HL-60 (cell line): Measurements from ENCODE around the gene DNAH17.

Experiments
- DNase-seq, 2 experiments: peaks; one replicate each; pipeline ENCODE4 v3.0.0-alpha.2; 2010 to 2020; ENCODE audit warnings: low read depth in 1 of 2, low spot score in 1 of 2
- H3K27ac ChIP-seq: fragments of 250-450 bp; sonication (Bioruptor Pico); replicated peaks from 2 replicates; pipeline ENCODE4 v1.5.1; 2020; ENCODE audit warnings: mild to moderate bottlenecking, moderate library complexity
- H3K27me3 ChIP-seq: fragments of 250-450 bp; sonication (Bioruptor Pico); 2 replicates; pipeline ENCODE4 v1.5.1; 2021; ENCODE audit warnings: mild to moderate bottlenecking, moderate library complexity; ENCODE audit not compliant: insufficient read depth, poor library complexity, severe bottlenecking
- H3K4me3 ChIP-seq: replicated peaks from 2 replicates; pipeline ENCODE4 v1.5.1; 2011; ENCODE audit warnings: mild to moderate bottlenecking, control low read depth, low read length; ENCODE audit not compliant: insufficient read depth
- CTCF ChIP-seq: IDR thresholded peaks from one replicate; pipeline ENCODE4 v1.5.1; 2011; ENCODE audit warnings: low read length, control low read depth, inconsistent platforms; ENCODE audit not compliant: insufficient read depth
- GABPA ChIP-seq: IDR thresholded peaks from 2 replicates; pipeline ENCODE4 v1.6.1; 2012; ENCODE audit warnings: low read depth
- POLR2AphosphoS5 ChIP-seq: IDR thresholded peaks from 2 replicates; pipeline ENCODE4 v1.6.1; 2012; ENCODE audit warnings: low read depth
- REST ChIP-seq: IDR thresholded peaks from 2 replicates; pipeline ENCODE4 v1.6.1; 2012; ENCODE audit warnings: low read depth; ENCODE audit not compliant: insufficient replicate concordance
- SPI1 ChIP-seq: IDR thresholded peaks from 2 replicates; pipeline ENCODE4 v1.6.1; 2012; ENCODE audit warnings: low read depth, mild to moderate bottlenecking, borderline replicate concordance

The DNAH17 gene

GRCh38 chr17:78581304-78581703 is 4.1 kb upstream of the DNAH17 start:
- no peaks in the 10 kb centered on the region for H3K27me3 ChIP-seq
- DNase-seq, result no peak
- no peak overlapping the region for H3K4me3 ChIP-seq
- H3K27ac ChIP-seq, result no peak overlapping the region
- TF ChIP-seq POLR2AphosphoS5 (no peak), GABPA (no peak), REST (no peak), SPI1 (no peak), CTCF (no peak)

- Histone ChIP-seq H3K27ac (no peak overlapping the region), H3K4me3 (no peak overlapping the region), H3K27me3 (no peaks in the 10 kb centered on the region)
- no peak for TF ChIP-seq SPI1
- TF ChIP-seq CTCF, result no peak
- no peak for TF ChIP-seq GABPA
- no peak for TF ChIP-seq REST
- TF ChIP-seq POLR2AphosphoS5, result no peak
- no peak for DNase-seq
Measured at GRCh38 chr17:78580277-78580804, 3.1 kb upstream of the DNAH17 start.

GRCh38 chr17:78576389-78577112 is 645 bp downstream of the DNAH17 start:
- no peak for DNase-seq
- no peaks in the 10 kb centered on the region for H3K27me3 ChIP-seq
- H3K4me3 ChIP-seq, result no peak overlapping the region
- no peak for TF ChIP-seq GABPA
- TF ChIP-seq REST, result no peak
- TF ChIP-seq CTCF, result no peak
- TF ChIP-seq POLR2AphosphoS5, result no peak
- TF ChIP-seq SPI1, result no peak
- no peak overlapping the region for H3K27ac ChIP-seq
